ENCODE results near the gene NTSR1.

NTSR1 gene

GRCh38 chr20:62702013-62702300 lies 6.7 kb upstream of the NTSR1 start:
- no peak for TF ChIP-seq CTCF (IDR thresholded peaks at IDR 0.05; ENCODE audit: control insufficient read depth, extremely low read depth, insufficient read depth)
- no peak overlapping the region for H3K4me3 ChIP-seq (ENCODE audit: low read depth, low read length)
- DNase-seq (ENCODE audit: low read depth), result no peak

- no peak for DNase-seq (ENCODE audit: low read depth)
- H3K4me3 ChIP-seq (ENCODE audit: low read depth, low read length), result no peak overlapping the region
- TF ChIP-seq CTCF (IDR thresholded peaks at IDR 0.05; ENCODE audit: control insufficient read depth, extremely low read depth, insufficient read depth), result no peak
Measured at GRCh38 chr20:62702895-62703852, 5.5 kb upstream of the NTSR1 start.

- no peak for DNase-seq (ENCODE audit: low read depth)
- no peak for TF ChIP-seq CTCF (IDR thresholded peaks at IDR 0.05; ENCODE audit: control insufficient read depth, extremely low read depth, insufficient read depth)
Measured at GRCh38 chr20:62703853-62704228, 4.8 kb upstream of the NTSR1 start.

GRCh38 chr20:62704341-62704948 lies 4.2 kb upstream of the NTSR1 start:
- no peak overlapping the region for H3K4me3 ChIP-seq (ENCODE audit: low read depth, low read length)
- DNase-seq (ENCODE audit: low read depth), result peak; percentile 55
- TF ChIP-seq CTCF (IDR thresholded peaks at IDR 0.05; ENCODE audit: control insufficient read depth, extremely low read depth, insufficient read depth), result no peak

More at GRCh38 chr20:62703853-62704228, 4.8 kb upstream of the NTSR1 start:
- no peak overlapping the region for H3K4me3 ChIP-seq (ENCODE audit: low read depth, low read length)

- DNase-seq (ENCODE audit: low read depth), result no peak
- no peak for TF ChIP-seq CTCF (IDR thresholded peaks at IDR 0.05; ENCODE audit: control insufficient read depth, extremely low read depth, insufficient read depth)
- H3K4me3 ChIP-seq (ENCODE audit: low read depth, low read length), result no peak overlapping the region
Measured at GRCh38 chr20:62705627-62706026, 3.0 kb upstream of the NTSR1 start.

GRCh38 chr20:62706344-62706743 lies 2.3 kb upstream of the NTSR1 start:
- no peak for TF ChIP-seq CTCF (IDR thresholded peaks at IDR 0.05; ENCODE audit: control insufficient read depth, extremely low read depth, insufficient read depth)
- DNase-seq (ENCODE audit: low read depth), result no peak
- no peak overlapping the region for H3K4me3 ChIP-seq (ENCODE audit: low read depth, low read length)
